SK-N-MC (cell line): ENCODE data around the gene SRRM2.

Experiments
- DNase-seq: peaks from one replicate; pipeline ENCODE4 v3.0.0-alpha.2; 2011; ENCODE audit warnings: low read depth, low spot score
- H3K27ac ChIP-seq: fragments of 200-600 bp; sonication (generic); 2 replicates; pipeline ENCODE4 v1.5.1; 2016; ENCODE audit warnings: mixed run types
- H3K36me3 ChIP-seq: fragments of 200-600 bp; sonication (generic); 2 replicates; pipeline ENCODE4 v1.6.1; 2017; ENCODE audit warnings: antibody characterized with exemption, low read length, mixed read lengths; ENCODE audit not compliant: insufficient read depth
- H3K4me3 ChIP-seq: fragments of 200-600 bp; sonication (generic); 2 replicates; pipeline ENCODE4 v1.5.1; 2016
- H3K9ac ChIP-seq: fragments of 200-600 bp; sonication (generic); 2 replicates; pipeline ENCODE4 v1.8.0; 2017; ENCODE audit warnings: mixed run types, mixed read lengths; ENCODE audit not compliant: insufficient read length
- H3K9me3 ChIP-seq: fragments of 200-600 bp; sonication (generic); 2 replicates; pipeline ENCODE4 v1.6.1; 2017; ENCODE audit warnings: low read depth, mild to moderate bottlenecking, antibody characterized with exemption, low read length, moderate library complexity, mixed read lengths
- EZH2 ChIP-seq: fragments of 200-600 bp; sonication (generic); IDR thresholded peaks from one replicate; pipeline ENCODE4 v1.6.1; 2017; ENCODE audit warnings: antibody characterized with exemption
- FOXP2 ChIP-seq: optimal IDR thresholded peaks from 2 replicates; pipeline ENCODE3; 2011; ENCODE audit warnings: mild to moderate bottlenecking, moderate library complexity; ENCODE audit not compliant: insufficient read depth; ENCODE audit errors: extremely low read length, control extremely low read depth
- POLR2AphosphoS5 ChIP-seq: IDR thresholded peaks from 2 replicates; pipeline ENCODE4 v1.6.1; 2012; ENCODE audit warnings: mild to moderate bottlenecking, low read depth, low read length, borderline replicate concordance

Gene SRRM2

DNA sequence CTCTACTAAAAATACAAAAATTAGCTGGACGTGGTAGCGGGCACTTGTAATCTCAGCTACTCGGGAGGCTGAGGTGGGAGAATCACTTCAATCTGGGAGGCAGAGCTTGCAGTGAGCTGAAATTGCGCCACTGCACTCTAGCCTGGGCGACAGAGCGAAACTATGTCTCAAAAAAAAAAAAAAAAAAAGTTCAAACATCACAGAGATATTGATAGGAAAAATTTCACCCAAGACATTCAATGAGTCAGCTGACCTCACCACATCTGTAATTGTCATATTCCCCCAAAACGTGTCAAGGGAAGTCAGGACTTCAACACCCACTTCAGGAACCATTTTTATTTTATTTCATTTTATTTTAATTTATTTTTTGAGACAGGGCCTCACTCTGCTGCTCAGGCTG is 24.4 kb upstream of the SRRM2 start:
- H3K27ac ChIP-seq: no peak overlapping the region
- H3K9me3 ChIP-seq: no peaks in the 10 kb centered on the region
- DNase-seq: no peak
- H3K36me3 ChIP-seq: no peaks in the 10 kb centered on the region
- H3K4me3 ChIP-seq: no peak overlapping the region
- no peak overlapping the region for H3K9ac ChIP-seq
- no peak for TF ChIP-seq FOXP2
- no peak for TF ChIP-seq POLR2AphosphoS5
- no peak for TF ChIP-seq EZH2

DNA sequence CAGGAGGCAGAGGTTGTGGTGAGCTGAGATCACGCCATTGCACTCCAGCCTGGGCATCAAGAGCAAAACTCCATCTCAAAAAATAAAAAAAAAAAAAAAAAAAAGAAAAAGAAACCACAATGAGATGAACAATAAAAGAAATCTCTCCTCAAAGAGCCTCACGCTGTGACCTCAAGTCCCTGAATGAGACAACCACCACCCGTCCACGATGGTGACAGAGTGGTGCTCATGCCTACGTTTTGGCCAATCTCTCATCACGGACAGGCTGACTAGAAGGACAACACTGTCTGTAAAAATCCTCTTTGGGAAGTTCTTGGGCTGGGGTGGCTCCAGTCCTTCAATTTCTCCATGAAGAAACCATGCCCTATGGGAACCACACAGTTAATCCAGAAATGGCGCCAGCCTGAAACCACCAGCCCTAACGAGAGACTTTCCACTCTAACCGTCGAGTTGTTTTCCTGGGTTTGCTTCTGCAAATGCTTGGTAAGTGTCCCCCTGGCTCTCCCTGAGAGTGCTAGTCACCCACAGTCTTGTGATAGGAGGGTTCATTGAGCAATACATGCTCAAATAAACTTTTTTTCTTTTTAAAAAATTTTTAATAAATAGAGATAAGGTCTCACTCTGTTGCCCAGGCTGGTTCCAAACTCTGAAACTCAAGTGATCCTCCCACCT is 17.5 kb upstream of the SRRM2 start:
- Histone ChIP-seq H3K4me3 (no peak overlapping the region), H3K9ac (no peak overlapping the region), H3K9me3 (no peaks in the 10 kb centered on the region), H3K27ac (no peak overlapping the region), H3K36me3 (no peaks in the 10 kb centered on the region)
- TF ChIP-seq FOXP2 (no peak), EZH2 (no peak), POLR2AphosphoS5 (no peak)
- no peak for DNase-seq

DNA sequence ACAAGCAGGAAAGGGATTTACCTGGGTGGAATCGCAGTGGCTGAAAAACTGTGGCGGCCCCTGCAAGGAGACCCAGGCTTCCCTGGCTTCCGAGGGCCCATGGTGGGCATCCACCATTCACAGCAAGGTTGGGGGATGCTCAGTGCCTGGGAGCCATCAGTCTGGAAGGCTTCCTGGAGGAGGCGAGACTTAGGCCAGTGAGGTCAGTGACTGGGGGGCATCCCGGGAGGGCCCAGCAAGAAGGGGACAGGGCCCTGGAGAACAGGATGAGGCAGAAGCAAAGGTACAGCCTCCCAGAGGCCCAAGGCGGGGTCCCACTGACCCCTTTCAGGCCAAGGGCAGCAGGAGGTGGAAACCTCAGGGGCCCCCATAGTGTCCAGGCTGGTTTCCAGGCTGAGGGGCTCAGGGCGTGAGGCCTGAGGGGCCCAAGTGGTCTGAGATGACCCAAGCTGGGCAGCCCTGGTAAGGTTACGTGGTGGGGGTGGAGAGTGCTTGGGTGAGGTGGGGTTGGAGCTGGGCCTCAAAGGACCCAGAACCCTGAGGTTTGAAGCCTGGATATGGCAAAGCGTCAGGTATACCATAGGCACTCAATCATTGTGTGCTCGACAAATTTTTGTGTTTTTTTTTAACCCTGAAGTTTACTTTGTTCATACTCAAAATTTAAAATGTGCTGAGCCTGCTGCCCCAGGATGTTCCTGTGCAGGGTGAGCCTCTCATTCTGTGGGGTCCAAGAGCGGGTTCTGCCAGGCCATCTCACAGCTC is 15.8 kb upstream of the SRRM2 start:
- DNase-seq: no peak
- H3K36me3 ChIP-seq: no peaks in the 10 kb centered on the region
- no peak overlapping the region for H3K4me3 ChIP-seq
- no peaks in the 10 kb centered on the region for H3K9me3 ChIP-seq
- H3K9ac ChIP-seq: no peak overlapping the region
- TF ChIP-seq POLR2AphosphoS5 (no peak), FOXP2 (no peak), EZH2 (no peak)
- H3K27ac ChIP-seq: no peak overlapping the region

DNA sequence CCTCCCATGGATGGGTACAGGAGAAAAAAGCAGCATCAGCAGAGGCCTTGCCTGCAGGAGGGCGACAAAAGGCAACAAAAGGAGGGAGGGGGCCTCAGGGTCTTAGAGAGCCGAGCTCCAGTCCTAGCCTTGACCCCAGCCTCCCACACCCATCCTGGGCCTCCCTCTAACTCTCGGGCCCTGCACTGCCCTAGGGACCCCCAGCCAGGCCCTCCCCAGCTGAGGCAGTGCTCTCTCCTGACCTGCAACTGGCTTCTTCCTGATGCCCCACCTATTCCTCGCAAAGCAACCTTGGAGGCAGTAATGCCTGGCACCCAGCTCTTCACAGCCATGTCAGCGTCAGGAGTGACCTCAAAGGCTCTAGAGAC is 15.2 kb upstream of the SRRM2 start:
- no peak for DNase-seq
- Histone ChIP-seq H3K9ac (no peak overlapping the region), H3K4me3 (no peak overlapping the region), H3K9me3 (no peaks in the 10 kb centered on the region), H3K36me3 (no peaks in the 10 kb centered on the region), H3K27ac (no peak overlapping the region)
- TF ChIP-seq POLR2AphosphoS5 (no peak), FOXP2 (no peak), EZH2 (no peak)

DNA sequence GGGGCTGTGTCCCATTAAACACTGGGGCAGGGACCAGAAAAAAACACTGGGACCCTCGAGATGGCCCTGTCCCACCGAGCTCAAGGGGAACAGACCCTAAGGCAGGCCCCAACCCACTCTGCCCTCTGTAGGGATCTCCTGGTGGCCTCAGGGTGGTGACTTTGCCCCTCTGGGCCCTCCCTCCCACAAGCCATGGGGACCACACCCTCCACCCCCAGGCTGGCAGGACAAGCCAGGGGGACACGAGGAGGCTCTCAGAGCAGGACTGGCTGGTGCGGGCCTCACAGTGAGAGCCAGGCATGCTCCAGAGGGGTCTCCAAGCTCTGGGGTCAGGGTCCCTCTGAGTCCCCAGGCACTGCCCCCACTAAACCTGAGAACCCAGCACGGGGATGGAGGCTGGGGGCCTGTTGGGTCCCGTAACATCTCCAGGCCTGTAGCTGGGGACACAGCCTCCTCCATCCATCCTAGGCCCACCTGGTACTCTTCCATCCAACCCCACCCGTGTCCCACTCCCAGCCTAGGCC is 14.5 kb upstream of the SRRM2 start:
- TF ChIP-seq POLR2AphosphoS5: no peak
- no peak for TF ChIP-seq FOXP2
- no peak for TF ChIP-seq EZH2
- Histone ChIP-seq H3K9ac (no peak overlapping the region), H3K27ac (no peak overlapping the region), H3K36me3 (no peaks in the 10 kb centered on the region), H3K4me3 (no peak overlapping the region), H3K9me3 (no peaks in the 10 kb centered on the region)
- no peak for DNase-seq

DNA sequence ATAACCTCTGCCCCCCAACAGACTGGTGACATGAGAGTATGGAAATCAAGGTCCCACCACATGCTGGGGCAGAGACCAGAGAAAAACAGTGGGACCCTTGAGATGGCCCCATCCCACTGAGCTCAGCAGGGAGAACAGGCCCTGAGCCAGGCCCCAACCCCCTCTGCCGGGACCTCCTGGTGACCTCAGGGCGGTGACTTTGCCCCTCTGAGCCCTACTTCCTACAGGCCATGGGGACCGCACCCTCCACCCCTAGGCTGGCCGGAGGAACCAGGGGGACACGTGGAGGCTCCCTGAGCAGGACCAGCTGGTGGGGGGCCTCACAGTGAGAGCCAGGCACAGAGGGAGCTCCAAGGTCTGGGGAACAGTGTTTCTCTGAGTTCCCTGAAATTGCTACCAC is 13.8 kb upstream of the SRRM2 start:
- Histone ChIP-seq H3K4me3 (no peak overlapping the region), H3K27ac (no peak overlapping the region), H3K36me3 (no peaks in the 10 kb centered on the region), H3K9ac (no peak overlapping the region), H3K9me3 (no peaks in the 10 kb centered on the region)
- TF ChIP-seq EZH2 (no peak), POLR2AphosphoS5 (no peak), FOXP2 (no peak)
- no peak for DNase-seq

DNA sequence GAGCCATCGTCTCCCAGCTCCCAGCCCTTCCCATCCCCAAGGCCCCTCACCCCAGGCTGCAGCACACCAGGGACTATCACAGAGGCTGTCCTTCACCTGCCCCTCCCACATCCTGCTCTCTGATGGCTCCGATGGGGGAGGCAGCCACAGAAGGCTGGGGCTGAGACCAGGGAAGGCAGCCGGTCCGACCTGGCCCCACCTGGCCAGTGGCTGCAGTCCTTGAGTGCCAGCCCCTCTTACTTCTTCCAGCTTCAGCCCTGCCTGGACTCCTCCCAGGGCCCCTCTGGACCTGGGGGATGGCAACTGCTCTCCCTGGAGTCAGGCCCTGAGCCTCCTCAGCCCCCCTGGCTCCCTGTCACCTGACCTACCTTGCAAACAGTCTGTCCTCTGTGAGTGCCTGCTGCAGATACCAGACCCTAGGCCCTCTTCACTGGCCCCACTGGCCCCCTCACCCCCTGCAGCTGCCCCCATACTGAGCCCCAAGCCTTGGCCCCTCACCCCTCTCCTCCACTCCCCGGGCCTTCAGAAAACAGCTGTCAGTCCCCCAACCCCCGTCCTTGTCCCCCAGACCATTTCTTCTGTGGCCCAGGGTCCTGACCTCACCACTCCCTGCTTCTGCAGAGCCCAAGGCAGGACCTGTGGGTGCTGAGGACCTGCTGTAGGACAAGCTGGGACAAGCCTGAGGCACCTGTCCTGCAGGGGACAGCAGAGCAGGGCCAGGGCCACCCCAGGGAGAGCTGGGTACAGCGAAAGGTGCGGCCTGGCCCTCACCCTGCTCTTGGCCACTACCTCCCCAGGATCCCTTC is 12.6 kb upstream of the SRRM2 start:
- Histone ChIP-seq H3K9me3 (no peaks in the 10 kb centered on the region), H3K36me3 (no peaks in the 10 kb centered on the region), H3K9ac (no peak overlapping the region), H3K27ac (no peak overlapping the region), H3K4me3 (no peak overlapping the region)
- TF ChIP-seq FOXP2: no peak
- DNase-seq: no peak

DNA sequence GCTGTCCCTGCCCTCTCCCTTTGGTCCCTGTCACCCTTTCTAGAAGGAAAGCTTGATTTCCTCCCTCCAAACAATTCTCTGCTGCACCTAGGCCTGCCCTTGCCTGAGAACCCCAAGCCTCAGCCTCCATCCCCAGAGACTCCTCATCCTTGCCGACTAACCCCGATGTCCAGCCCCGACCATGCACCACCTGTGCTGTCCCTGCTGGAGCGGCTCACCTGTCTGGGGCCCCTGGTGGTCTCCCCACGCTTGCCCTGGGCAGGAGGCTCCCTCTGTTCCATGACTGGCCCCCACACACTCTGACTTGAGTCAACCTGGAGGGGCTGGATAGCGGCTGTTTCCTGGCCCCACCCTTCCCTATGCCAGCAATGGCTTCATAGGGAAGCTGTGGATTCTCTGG is 12.0 kb upstream of the SRRM2 start:
- H3K9ac ChIP-seq: no peak overlapping the region

DNA sequence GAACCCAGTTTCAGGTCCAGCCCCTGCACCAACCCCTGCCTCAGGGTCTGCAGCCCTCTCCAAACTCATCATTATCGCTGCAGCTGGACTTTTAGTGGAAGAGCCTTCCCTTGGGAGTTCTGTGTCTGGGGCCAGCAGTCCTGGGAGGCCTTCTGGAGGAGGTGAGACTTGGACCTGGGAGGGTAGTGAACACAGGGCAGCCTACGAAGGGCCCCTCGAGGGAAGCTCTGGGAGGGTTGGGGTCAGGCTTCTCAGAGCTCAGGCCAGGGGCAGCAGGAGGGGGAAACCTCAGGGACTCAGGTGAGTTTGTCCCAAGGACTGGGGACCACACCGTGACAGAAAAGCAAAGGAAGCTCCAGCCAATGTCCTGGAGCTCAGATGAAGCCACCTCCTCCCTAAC is 11.3 kb upstream of the SRRM2 start:
- no peaks in the 10 kb centered on the region for H3K36me3 ChIP-seq
- no peak for TF ChIP-seq EZH2
- no peak for TF ChIP-seq POLR2AphosphoS5
- TF ChIP-seq FOXP2: no peak
- no peak overlapping the region for H3K9ac ChIP-seq
- no peaks in the 10 kb centered on the region for H3K9me3 ChIP-seq
- H3K27ac ChIP-seq: no peak overlapping the region
- no peak overlapping the region for H3K4me3 ChIP-seq
- no peak for DNase-seq

More for the DNA sequence above, 12.0 kb upstream of the SRRM2 start:
- H3K36me3 ChIP-seq: no peaks in the 10 kb centered on the region
- no peak overlapping the region for H3K4me3 ChIP-seq
- no peak for DNase-seq
- H3K27ac ChIP-seq: no peak overlapping the region
- no peaks in the 10 kb centered on the region for H3K9me3 ChIP-seq
- TF ChIP-seq FOXP2: no peak
- TF ChIP-seq EZH2: no peak
- TF ChIP-seq POLR2AphosphoS5: no peak
